CD14-positive monocyte (primary cell): ENCODE data around the gene EPHA6. TPM values are rescaled to one million over a fixed set of nuclear protein-coding genes. Genes with fewer than 3 reads are reported as not detected.

Experiments
- DNase-seq, 3 donors: peaks; one replicate each; pipeline ENCODE4 v3.0.0-alpha.2; 2011 to 2022
- H2AFZ ChIP-seq: 2 replicates; pipeline ENCODE4 v1.6.0; 2012; ENCODE audit warnings: mild to moderate bottlenecking, low read depth, low read length, inconsistent platforms; ENCODE audit not compliant: insufficient read depth, poor library complexity, severe bottlenecking
- H3K27ac ChIP-seq, 2 donors: 1 replicate in 1 of 2; 2 replicates in 1 of 2; pipeline ENCODE4 v1.5.1; 2012 to 2013; ENCODE audit warnings: low read length in 2 of 2, control low read depth in 1 of 2, inconsistent platforms in 1 of 2, low read depth in 1 of 2, mild to moderate bottlenecking in 1 of 2
- H3K27me3 ChIP-seq, 2 donors: one replicate each; pipeline versions ENCODE4 v1.6.0 to v1.6.1; 2011 to 2013; ENCODE audit warnings: low read length in 2 of 2; ENCODE audit not compliant: control insufficient read depth in 2 of 2, insufficient read depth in 2 of 2
- H3K36me3 ChIP-seq, 2 donors: replicated peaks in 1 of 2; 1 replicate in 1 of 2; 2 replicates in 1 of 2; pipeline versions ENCODE4 v1.5.1 to v1.6.1; 2012 to 2013; ENCODE audit warnings: low read length in 2 of 2, control low read depth in 1 of 2, inconsistent platforms in 1 of 2, mild to moderate bottlenecking in 1 of 2; ENCODE audit not compliant: insufficient read depth in 2 of 2, control insufficient read depth in 1 of 2
- H3K4me1 ChIP-seq, 2 donors: 1 replicate in 1 of 2; 2 replicates in 1 of 2; pipeline versions ENCODE4 v1.5.1 to v1.6.1; 2012 to 2013; ENCODE audit warnings: low read length in 2 of 2, control low read depth in 1 of 2, inconsistent platforms in 1 of 2, mild to moderate bottlenecking in 1 of 2, moderate library complexity in 1 of 2; ENCODE audit not compliant: insufficient read depth in 2 of 2, control insufficient read depth in 1 of 2
- H3K4me2 ChIP-seq: replicated peaks from 2 replicates; pipeline ENCODE3; 2012; ENCODE audit warnings: low read length, moderate library complexity, mild to moderate bottlenecking; ENCODE audit not compliant: poor library complexity, severe bottlenecking; ENCODE audit errors: extremely low read depth
- H3K4me3 ChIP-seq, 3 experiments: fragments of 200-600 bp in 1 of 3; sonication (generic) in 1 of 3; replicated peaks in 1 of 3; 1 replicate in 2 of 3; 2 replicates in 1 of 3; pipeline ENCODE4 v1.5.1; 2011 to 2013; ENCODE audit warnings: low read length in 3 of 3, mild to moderate bottlenecking in 3 of 3, control low read depth in 2 of 3, low read depth in 2 of 3, inconsistent platforms in 1 of 3, moderate library complexity in 1 of 3
- H3K79me2 ChIP-seq: 2 replicates; pipeline ENCODE4 v1.6.0; 2012; ENCODE audit warnings: mild to moderate bottlenecking, control low read depth, inconsistent platforms, low read length, moderate library complexity; ENCODE audit not compliant: insufficient read depth
- H3K9ac ChIP-seq: 2 replicates; pipeline ENCODE4 v1.6.0; 2017; ENCODE audit warnings: low read length, mild to moderate bottlenecking; ENCODE audit not compliant: insufficient read depth, poor library complexity, severe bottlenecking
- H3K9me3 ChIP-seq, 2 donors: replicated peaks in 1 of 2; 1 replicate in 1 of 2; 2 replicates in 1 of 2; pipeline versions ENCODE4 v1.5.1 to v1.6.1; 2012 to 2013; ENCODE audit warnings: low read length in 2 of 2, control low read depth in 1 of 2; ENCODE audit not compliant: control insufficient read depth in 1 of 2, insufficient read depth in 1 of 2
- H4K20me1 ChIP-seq: 2 replicates; pipeline ENCODE4 v1.6.0; 2012; ENCODE audit warnings: mild to moderate bottlenecking, low read length, control low read depth, moderate library complexity; ENCODE audit not compliant: insufficient read depth
- H3K27ac Mint-ChIP-seq, 7 donors: one replicate each; pipeline ENCODE4 v1.8.0; 2020; ENCODE audit warnings: mild to moderate bottlenecking in 7 of 7, mixed read lengths in 7 of 7, moderate library complexity in 6 of 7, inconsistent platforms in 2 of 7
- H3K27me3 Mint-ChIP-seq, 3 donors: one replicate each; pipeline ENCODE4 v1.8.0; 2021 to 2022; ENCODE audit warnings: low read depth in 3 of 3, mild to moderate bottlenecking in 3 of 3, mixed read lengths in 3 of 3, moderate library complexity in 3 of 3, inconsistent platforms in 1 of 3
- H3K36me3 Mint-ChIP-seq, 2 donors: one replicate each; pipeline ENCODE4 v1.8.0; 2020; ENCODE audit warnings: mixed read lengths in 2 of 2, inconsistent platforms in 1 of 2, mild to moderate bottlenecking in 1 of 2
- H3K4me1 Mint-ChIP-seq: one replicate; pipeline ENCODE4 v1.8.0; 2020; ENCODE audit warnings: mild to moderate bottlenecking, mixed read lengths
- H3K4me3 Mint-ChIP-seq, 2 donors: one replicate each; pipeline ENCODE4 v1.8.0; 2020; ENCODE audit warnings: mild to moderate bottlenecking in 2 of 2, mixed read lengths in 2 of 2, moderate library complexity in 1 of 2
- H3K9me3 Mint-ChIP-seq, 7 donors: one replicate each; pipeline ENCODE4 v1.8.0; 2020 to 2022; ENCODE audit warnings: mixed read lengths in 7 of 7, mild to moderate bottlenecking in 6 of 7, moderate library complexity in 6 of 7, inconsistent platforms in 2 of 7
- CTCF ChIP-seq: fragments of 200-600 bp; IDR thresholded peaks from one replicate; pipeline ENCODE4 v1.8.0; 2022; ENCODE audit warnings: antibody characterized with exemption, mild to moderate bottlenecking
- WGBS: methylation state at CpG from one replicate; pipeline ENCODE4 v1.1.5; 2013; ENCODE audit warnings: missing lambda C conversion rate; ENCODE audit not compliant: insufficient coverage; 5-methylcytosine and 5-hydroxymethylcytosine counted together
- intact Hi-C, 2 donors: fragments of 100-400 bp; cut with micrococcal nuclease; formaldehyde crosslinking; loops; one replicate each; pipeline versions ENCODE4 v1.15.0 to v1.15.1; 2023
- polyA plus RNA-seq, 3 donors: library from polyadenylated mRNA; depleted of rRNA in 1 of 3; unstranded in 2 of 3; stranded (reverse) in 1 of 3; fragments of 300-500 nt in 2 of 3; fragments of >200 nt in 1 of 3; fragmentation: Illumina TruSeq in 2 of 3; gene quantifications; 1 replicate in 2 of 3; 2 replicates in 1 of 3; pipeline ENCODE4 v1.2.3, GENCODE V29; 2012 to 2021

EPHA6 gene
- polyA plus RNA-seq, 3 donors, result not detected

GRCh38 chr3:97699889-97700288 is 885.5 kb downstream of the EPHA6 start:
- Histone ChIP-seq H4K20me1 (no peaks in the 10 kb centered on the region), H3K79me2 (no peaks in the 10 kb centered on the region), H3K27me3 (no peaks in the 10 kb centered on the region), H3K4me1 (no peaks in the 10 kb centered on the region), H3K9ac (no peak overlapping the region), H3K4me3 (no peak overlapping the region), H3K27ac (no peak overlapping the region), H3K4me2 (no peak overlapping the region), H3K36me3 (no peaks in the 10 kb centered on the region), H3K9me3 (no peaks in the 10 kb centered on the region), H2AFZ (no peak overlapping the region)
- H3K36me3 Mint-ChIP-seq, result no peaks in the 10 kb centered on the region
- intact Hi-C loops, result no loop called here
- H3K4me1 Mint-ChIP-seq, result no peaks in the 10 kb centered on the region
- peaks cover 0 to 2% (median 1%) of the 10 kb centered on the region in 3 donors for H3K27me3 Mint-ChIP-seq
- H3K9me3 Mint-ChIP-seq, result no peaks in the 10 kb centered on the region
- TF ChIP-seq CTCF, result no peak
- 100% methylated on average over 1 of the region's 2 CpGs for WGBS
- no peak for DNase-seq
- H3K4me3 Mint-ChIP-seq, result no peak overlapping the region
- no peak overlapping the region for H3K27ac Mint-ChIP-seq

GRCh38 chr3:97705764-97706163 is 891.4 kb downstream of the EPHA6 start:
- Mint-ChIP-seq H3K9me3 (peaks cover 0 to 3% (median 0%) of the 10 kb centered on the region in 7 donors), H3K27ac (no peak overlapping the region), H3K27me3 (peaks cover 0 to 2% (median under 1%) of the 10 kb centered on the region in 3 donors), H3K4me3 (no peak overlapping the region), H3K36me3 (no peaks in the 10 kb centered on the region), H3K4me1 (no peaks in the 10 kb centered on the region)
- no peak for DNase-seq
- H3K4me1 ChIP-seq, result no peaks in the 10 kb centered on the region
- no peaks in the 10 kb centered on the region for H4K20me1 ChIP-seq
- intact Hi-C loops, result no loop called here
- H3K9ac ChIP-seq, result no peak overlapping the region
- no peaks in the 10 kb centered on the region for H3K9me3 ChIP-seq
- no peaks in the 10 kb centered on the region for H3K79me2 ChIP-seq
- no peak overlapping the region for H2AFZ ChIP-seq
- H3K27me3 ChIP-seq, result no peaks in the 10 kb centered on the region
- no peak overlapping the region for H3K4me3 ChIP-seq
- no peak overlapping the region for H3K4me2 ChIP-seq
- no CpG with 5 or more reads among the region's 2 CpGs for WGBS
- no peak for TF ChIP-seq CTCF
- H3K27ac ChIP-seq, result no peak overlapping the region
- no peaks in the 10 kb centered on the region for H3K36me3 ChIP-seq
